Measurements from ENCODE around the gene C19orf38. TPM values are rescaled to one million over a fixed set of nuclear protein-coding genes. Genes with fewer than 3 reads are reported as not detected.
A peak's percentile ranks its signal among the peaks of the same experiment; 100 is the strongest.

Gene C19orf38
- total and polyA plus RNA-seq, 9 of the 15 experiments (the other 6 are each of a cell fraction or from before 2014, with no cell fraction given) = 0.14 to 0.18 TPM; not detected in 7

GRCh38 chr19:10836479-10837330, 11.5 kb upstream of the C19orf38 start (continued):
- peak in 1 of 2 experiments; percentile 59; a peak in 2 of 4 replicates for TF ChIP-seq HDAC1 (IDR thresholded peaks at IDR 0.05)
- TF ChIP-seq MTA1 (IDR thresholded peaks at IDR 0.05; ENCODE audit: borderline replicate concordance) = peak; percentile 42
- TF ChIP-seq E2F8 (IDR thresholded peaks at IDR 0.05; ENCODE audit: low read depth, partially characterized antibody) = peak; percentile 93
- TF ChIP-seq, protein P1, sequence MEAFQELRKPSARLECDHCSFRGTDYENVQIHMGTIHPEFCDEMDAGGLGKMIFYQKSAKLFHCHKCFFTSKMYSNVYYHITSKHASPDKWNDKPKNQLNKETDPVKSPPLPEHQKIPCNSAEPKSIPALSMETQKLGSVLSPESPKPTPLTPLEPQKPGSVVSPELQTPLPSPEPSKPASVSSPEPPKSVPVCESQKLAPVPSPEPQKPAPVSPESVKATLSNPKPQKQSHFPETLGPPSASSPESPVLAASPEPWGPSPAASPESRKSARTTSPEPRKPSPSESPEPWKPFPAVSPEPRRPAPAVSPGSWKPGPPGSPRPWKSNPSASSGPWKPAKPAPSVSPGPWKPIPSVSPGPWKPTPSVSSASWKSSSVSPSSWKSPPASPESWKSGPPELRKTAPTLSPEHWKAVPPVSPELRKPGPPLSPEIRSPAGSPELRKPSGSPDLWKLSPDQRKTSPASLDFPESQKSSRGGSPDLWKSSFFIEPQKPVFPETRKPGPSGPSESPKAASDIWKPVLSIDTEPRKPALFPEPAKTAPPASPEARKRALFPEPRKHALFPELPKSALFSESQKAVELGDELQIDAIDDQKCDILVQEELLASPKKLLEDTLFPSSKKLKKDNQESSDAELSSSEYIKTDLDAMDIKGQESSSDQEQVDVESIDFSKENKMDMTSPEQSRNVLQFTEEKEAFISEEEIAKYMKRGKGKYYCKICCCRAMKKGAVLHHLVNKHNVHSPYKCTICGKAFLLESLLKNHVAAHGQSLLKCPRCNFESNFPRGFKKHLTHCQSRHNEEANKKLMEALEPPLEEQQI (IDR thresholded peaks at IDR 0.05) = peak; percentile 87; the same call in 1 of the 2 replicates
- no peak for TF ChIP-seq SMC3 (conservative IDR thresholded peaks at IDR 0.05; ENCODE audit: insufficient read depth, low read depth, low read length)
- TF ChIP-seq ZNF324 (CRISPR knock-in tag; IDR thresholded peaks at IDR 0.05) = no peak
- no peak for TF ChIP-seq RFX5 (IDR thresholded peaks at IDR 0.05; ENCODE audit: low read depth, low read length)
- peak; percentile 98 for TF ChIP-seq MEF2A (IDR thresholded peaks at IDR 0.05; ENCODE audit: control insufficient read depth, low read depth, low read length)
- TF ChIP-seq TEAD4 (IDR thresholded peaks at IDR 0.05; ENCODE audit: low read length) = peak; percentile 66
- peak; percentile 85 for TF ChIP-seq TEAD4 (CRISPR knock-in tag; IDR thresholded peaks at IDR 0.05; ENCODE audit: borderline replicate concordance)
- TF ChIP-seq ZNF124 (CRISPR knock-in tag; IDR thresholded peaks at IDR 0.05) = no peak
- TF ChIP-seq CXXC5 (CRISPR knock-in tag; IDR thresholded peaks at IDR 0.05) = peak; percentile 98
- peak; percentile 66 for TF ChIP-seq PYGO2 (tag; IDR thresholded peaks at IDR 0.05)
- no peak for TF ChIP-seq JUNB (CRISPR knock-in tag; conservative IDR thresholded peaks at IDR 0.05)
- TF ChIP-seq SNRNP70 (optimal IDR thresholded peaks at IDR 0.05; ENCODE audit: low read depth, low read length) = no peak
- TF ChIP-seq ZNF232 (CRISPR knock-in tag; IDR thresholded peaks at IDR 0.05) = peak; percentile 93
- TF ChIP-seq ZNF277 (CRISPR knock-in tag; IDR thresholded peaks at IDR 0.05; ENCODE audit: borderline replicate concordance) = no peak
- peak; percentile 19; the same call in 1 of the 2 replicates for TF ChIP-seq NFRKB (IDR thresholded peaks at IDR 0.05; ENCODE audit: low read depth)
- TF ChIP-seq KAT2B (IDR thresholded peaks at IDR 0.05; ENCODE audit: low read depth, low read length) = no peak
- TF ChIP-seq EWSR1 (IDR thresholded peaks at IDR 0.05; ENCODE audit: borderline replicate concordance, low read depth, partially characterized antibody) = no peak
- no peak for TF ChIP-seq XRCC3 (IDR thresholded peaks at IDR 0.05)

Data from K562 (cell line).